Dermis blood vessel endothelial cell (primary cell): ENCODE data around the gene CSDE1. TPM values are rescaled to one million over a fixed set of nuclear protein-coding genes. Genes with fewer than 3 reads are reported as not detected.

Source experiments
- total RNA-seq: library from RNA; depleted of rRNA; stranded (reverse); fragments of >200 nt; gene quantifications from 2 replicates; pipeline ENCODE4 v1.2.3, GENCODE V29; 2014

The CSDE1 gene
- total RNA-seq, 1 donor from 2014 or later: 875 TPM

Other genes starting within 250 kb of the CSDE1 start
- 33.9 and 35.5 TPM in 2 replicates for gene TRIM33, start 246.8 kb downstream of the CSDE1 start, total RNA-seq
- 43.2 and 51.5 TPM in 2 replicates for gene BCAS2, start 176.4 kb downstream of the CSDE1 start, total RNA-seq
- gene DENND2C, start 87.9 kb downstream of the CSDE1 start, total RNA-seq: 2.9 and 4.0 TPM in 2 replicates
- not detected in 2 replicates for gene AMPD1, start 62.4 kb downstream of the CSDE1 start, total RNA-seq
- 77.9 and 96.6 TPM in 2 replicates for gene NRAS, start 41.2 kb downstream of the CSDE1 start, total RNA-seq
- gene SIKE1, start 22.7 kb upstream of the CSDE1 start, total RNA-seq: 44.9 and 63.4 TPM in 2 replicates
- gene SYCP1, start 96.9 kb upstream of the CSDE1 start, total RNA-seq: not detected in 2 replicates